ENCODE data around the gene DDX10.

DDX10 gene

DNA sequence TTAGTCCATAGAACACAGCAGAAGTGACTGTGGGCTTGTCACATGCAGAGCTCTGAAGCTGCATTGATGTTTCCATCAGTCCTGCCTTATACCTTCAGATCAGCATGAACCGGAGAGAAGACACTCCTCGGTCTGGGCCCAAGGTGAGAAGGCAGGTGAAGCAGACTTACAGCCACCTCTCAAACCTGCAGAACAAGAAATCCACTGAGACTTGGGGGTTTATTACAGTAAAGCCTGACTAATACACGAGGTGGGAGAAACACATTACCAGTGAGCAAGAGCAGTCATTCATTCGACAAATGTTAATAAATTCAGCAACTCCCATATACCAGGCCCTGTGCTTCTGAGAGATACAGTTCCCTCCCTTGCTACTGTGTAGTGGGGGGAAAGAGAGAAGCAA is 279.0 kb downstream of the DDX10 start:
- DNase-seq (ENCODE audit: low spot score) = no peak

DNA sequence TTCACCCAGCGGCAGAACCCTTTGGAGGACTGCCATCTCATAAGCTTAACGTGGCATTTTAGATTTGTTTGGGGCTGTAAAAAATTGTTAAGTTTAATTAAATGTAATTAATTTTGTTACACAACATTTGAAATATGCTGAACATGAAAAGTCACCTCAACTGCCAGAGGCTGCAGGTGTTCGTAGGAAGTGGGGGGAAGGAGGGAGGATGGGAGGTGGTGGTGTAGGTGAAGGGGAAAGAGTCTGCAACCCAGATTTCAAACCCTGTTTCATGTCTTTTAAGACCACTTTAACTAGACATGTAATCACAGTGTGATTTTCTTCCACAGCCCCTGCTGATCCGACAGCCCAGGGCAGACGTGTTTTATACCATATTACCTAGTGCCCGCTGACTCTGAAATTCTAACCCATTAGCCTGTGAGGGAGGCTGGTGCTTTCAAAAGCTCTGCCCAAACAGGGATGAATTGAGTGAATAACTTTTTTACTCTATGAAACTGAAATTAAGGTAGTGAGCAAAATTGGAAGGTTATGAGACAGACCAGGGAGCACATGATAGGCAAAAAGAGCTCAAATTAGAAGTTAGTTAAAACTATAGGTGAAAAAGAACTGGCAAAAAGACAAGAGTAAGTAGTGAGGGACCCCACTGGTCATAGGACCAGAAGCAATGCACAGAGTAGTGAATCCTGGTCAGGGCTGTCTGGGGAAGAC is 279.8 kb downstream of the DDX10 start:
- no peak for DNase-seq (ENCODE audit: low spot score)

DNA sequence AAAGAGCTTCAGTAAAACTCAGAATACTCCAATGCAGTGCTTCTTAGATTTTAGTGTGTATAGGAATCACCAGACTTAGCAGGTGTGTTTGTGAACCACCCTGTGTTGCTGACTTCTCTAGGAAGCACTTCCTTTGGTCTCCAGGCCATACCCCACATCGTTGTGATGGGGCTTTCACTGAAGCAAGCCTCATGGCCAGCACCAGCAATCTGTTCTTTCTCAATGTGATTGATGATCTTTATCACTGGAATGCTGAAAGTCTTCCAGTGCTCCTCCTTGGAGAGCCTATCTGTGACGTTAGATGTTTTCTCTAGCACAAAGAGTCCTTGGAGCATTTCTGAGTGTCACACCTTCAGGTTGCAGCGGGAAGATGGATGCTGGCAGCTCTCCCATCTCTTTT is 280.5 kb downstream of the DDX10 start:
- DNase-seq (ENCODE audit: low spot score) = no peak

DNA sequence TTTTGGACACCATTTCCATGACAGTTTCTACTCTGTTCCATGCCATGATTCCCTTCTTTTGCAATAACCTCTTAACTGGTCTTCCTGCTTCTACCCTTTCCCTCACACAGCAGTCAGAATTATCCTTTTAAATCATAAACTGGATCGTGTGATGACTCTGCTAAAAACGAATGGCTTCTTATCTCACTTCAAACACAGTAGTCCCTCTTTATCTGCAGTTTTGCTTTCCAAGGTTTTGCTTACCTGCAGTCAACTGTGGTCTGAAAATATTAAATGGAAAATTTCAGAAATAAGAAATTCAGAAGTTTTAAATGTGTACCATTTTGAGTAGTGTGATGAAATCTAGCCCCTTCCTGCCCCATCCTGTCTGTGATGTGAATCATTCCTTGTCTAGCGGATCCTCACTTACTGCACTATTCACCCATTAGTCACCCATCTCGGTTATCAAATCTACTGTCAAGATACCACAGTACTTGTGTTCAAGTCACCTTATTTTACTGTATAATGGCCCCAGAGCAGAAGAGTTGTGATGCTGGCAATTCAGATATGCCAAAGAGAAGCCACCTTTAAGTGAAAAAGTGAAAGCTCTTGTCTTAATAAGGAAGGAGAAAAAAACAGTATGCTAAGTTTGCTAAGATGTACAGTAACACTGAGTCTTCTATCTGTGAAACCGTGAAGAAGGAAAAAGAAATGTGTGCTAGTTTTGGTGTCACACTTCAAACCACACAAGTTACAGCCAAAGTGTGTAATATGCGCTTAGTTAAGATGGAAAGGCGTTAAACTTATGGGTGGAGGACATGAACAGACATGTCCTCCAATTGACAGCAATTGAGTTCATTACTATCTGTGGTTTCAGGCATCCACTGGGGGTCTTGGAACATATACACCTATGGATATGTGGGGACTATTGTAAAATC is 283.0 kb downstream of the DDX10 start:
- DNase-seq (ENCODE audit: low spot score) = no peak

DNA sequence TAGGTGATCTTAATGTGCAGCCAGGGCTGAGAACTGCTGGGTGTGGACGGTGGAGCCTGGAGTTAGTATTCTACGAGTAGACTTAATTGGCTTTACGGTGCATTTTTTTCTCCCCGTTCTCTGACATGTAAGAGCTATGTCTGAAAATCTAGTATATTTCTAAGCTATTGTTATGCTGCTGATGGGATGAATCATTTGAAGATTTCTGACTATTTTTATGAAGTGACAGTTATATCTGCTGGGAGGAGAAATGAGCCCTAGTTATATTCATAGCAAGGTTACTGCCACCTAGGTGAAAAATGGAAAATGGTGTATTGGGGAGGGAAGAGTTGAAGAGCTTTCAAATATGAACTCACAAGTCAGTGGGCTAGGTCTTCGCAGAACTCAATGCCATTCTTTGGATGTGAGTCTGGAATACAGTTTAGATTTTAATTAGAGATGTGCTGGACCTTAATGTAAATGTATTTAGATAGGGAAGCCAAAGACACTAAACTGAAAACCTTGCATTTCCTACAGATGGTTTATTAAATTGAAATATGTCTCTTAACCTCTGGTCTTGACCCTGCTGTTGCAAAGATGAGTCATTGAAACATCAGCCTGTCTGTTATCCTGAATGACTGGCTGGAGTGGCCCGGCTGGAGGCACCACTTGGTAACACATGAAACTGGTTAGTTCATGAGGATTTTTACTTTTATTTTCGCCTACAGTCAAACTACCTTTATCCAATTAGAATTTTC is 293.7 kb downstream of the DDX10 start:
- no peak for DNase-seq (ENCODE audit: low spot score)

DNA sequence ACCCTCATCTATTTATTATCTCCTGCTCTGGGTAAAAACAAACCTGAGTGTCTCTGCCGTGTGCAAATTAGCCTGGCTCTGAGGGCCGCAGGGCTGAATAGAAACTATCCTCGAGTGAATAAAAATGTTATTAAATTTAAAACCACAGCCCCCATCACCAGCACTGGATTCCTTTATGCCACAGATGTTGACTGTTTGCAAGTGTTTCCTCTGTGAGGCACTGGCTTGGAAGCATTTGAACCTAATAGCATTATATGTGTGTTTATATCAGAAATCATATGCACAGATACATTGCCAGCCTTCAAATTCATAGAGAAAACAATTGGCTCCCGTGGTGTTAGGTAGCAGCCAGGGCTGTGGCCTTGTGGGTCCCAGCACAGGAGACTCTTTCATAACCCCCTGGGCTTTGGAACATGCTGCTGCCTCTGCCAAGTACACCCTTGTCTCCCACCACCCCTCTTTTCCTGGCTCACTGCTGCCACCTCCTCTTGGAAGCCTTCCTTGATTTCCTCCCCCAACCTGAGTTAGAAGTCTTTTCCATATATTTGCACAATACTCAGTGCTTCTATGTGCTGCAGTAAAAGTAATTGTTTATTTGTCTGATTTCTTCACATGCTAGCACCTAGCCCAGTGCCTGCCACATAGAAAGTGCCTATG is 294.4 kb downstream of the DDX10 start:
- no peak for DNase-seq (ENCODE audit: low spot score)

DNA sequence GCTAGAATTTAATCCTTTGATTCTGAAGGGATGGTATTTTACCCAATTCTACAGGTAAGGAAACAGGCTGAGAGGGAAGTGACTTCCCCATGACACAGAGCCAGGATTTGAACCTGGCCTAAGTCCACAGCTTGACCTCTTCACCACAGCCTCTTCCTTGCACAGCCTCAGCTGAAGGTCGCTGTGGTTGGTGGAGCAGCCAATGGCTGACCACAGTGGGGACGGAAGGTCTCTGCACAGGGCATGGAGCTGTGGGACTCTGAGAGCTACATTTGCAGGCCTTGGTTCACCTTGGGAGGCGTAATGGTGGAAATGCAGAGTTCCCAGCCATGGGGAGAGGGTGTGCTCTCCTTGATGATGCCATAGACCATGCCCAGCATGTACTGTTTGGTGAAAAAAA is 295.0 kb downstream of the DDX10 start:
- no peak for DNase-seq (ENCODE audit: low spot score)

DNA sequence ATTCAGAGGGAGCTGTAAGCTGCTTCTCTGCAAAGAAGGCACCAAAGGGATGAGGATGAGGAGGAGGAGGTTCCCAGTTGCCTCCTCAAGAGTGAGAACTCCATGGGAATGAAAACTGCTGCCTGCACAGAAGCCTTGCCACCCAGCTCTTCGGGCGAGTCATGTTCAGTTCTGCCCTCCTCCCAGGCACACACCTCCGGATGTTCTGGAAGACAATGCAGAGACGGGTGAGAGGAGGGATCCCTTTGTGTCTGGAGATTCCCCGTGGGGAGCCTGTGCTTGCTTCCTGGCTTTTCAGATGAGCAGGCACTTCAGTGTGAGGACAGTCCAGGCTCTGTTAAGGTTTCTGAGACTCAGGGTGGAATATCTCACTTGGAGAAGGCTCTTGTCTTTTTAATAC is 295.6 kb downstream of the DDX10 start:
- DNase-seq (ENCODE audit: low spot score) = no peak

DNA sequence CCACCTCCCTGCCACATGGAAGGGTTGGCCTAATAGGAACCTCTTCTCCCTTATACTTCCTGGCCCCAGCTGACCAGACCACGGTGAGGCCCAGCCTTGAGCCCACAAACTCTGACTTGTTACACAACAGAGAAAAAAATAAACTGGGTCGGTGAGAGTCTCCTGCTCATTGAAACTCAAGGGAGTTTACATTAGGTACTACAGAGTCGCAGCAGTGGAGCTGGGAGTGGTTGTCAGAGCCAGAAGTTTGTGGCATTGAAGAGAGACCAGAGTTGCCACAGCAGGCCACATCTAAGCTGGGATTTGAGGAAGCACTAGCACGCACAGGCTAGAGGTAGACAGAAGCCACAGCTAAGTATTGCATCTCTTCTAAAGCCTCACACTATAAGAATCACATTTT is 296.2 kb downstream of the DDX10 start:
- DNase-seq (ENCODE audit: low spot score) = no peak

DNA sequence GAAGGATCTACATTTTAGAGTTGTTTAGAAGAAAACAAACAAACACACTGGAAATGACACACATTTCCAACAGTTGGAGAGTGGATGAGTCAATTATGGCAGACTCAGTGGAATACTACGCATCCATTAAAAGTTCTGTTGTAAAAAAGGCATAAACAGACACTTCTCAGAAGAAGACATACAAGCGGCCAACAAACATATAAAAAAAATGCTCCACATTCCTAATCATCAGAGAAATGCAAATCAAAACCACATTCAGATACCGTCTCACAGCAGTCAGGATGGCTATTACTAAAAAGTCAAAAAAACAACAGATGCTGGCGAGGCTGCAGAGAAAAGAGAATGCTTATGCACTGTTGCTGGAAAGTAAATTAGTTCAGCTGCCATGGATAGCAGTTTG is 298.2 kb downstream of the DDX10 start:
- no peak for DNase-seq (ENCODE audit: low spot score)

DNA sequence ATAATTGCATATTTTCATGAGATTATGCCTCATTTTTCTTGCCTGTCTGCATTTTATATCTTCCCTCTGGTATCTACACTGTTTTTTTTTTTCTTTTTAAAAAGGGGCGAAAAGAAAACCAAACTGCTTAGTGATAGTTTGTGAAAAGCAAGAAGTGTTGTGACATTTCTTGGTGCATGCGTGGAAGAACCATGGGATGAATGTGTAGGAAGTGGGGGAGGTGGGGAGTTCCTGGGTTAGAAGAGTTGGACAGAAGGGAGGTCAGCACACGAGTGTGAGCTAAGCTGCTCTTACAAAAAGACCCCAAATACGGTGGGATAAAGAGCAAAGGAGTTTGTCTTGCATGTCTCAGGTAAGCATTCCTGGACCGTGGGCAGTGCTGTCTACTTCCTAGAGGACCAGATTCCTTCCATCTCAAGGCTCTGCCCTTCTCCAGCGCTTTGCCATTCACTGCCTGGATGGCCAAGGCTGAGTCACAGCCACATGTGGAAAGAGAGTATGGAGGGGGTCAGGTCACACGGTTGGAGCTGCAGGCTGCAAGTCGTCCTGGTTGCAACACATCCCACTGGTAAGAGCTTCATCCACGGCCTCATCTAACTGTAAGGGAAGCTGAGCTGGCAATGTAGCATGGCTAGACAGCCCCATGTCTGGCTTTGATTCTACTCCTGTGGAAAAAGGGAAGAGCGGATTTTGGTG is 300.6 kb downstream of the DDX10 start:
- no peak for DNase-seq (ENCODE audit: low spot score)

DNA sequence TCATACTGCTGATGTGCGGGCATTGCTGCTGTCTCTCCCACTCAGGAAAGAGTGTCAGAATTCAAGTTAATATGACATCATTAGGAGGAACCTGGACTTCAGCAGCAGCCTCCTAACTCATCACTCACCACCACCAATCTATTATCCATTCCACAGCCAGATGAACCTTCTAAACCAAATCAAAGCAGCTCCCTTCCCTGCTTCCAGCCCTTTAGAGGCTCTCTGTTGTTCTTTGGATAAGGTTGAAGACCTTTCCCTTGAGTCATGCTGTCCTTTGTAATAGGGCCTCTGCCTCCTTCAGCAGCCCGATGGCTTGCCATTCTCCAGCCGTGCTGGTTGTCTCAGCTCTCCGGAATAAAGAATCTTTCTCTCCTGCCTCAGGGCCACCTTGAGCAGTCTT is 301.3 kb downstream of the DDX10 start:
- DNase-seq (ENCODE audit: low spot score) = no peak

DNA sequence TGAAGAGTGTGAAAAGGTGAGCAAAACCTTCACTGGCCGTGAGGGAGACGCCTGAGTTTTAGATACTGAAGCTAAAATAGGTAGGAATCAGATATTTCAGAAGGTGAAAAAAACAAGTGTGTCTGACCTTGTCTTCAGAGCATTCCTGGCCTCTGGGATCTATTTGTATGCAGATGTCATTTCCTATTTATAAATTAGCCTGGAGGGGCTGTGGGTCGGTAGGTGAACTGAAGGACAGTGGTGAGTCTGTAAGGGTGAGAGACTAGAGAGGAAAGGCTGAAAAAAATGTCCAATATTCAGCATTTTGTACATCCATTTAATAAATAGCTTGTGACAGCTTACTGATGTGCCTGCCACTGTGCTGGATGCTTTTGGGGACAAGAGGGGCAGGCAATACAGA is 302.1 kb downstream of the DDX10 start:
- DNase-seq (ENCODE audit: low spot score) = no peak

DNA sequence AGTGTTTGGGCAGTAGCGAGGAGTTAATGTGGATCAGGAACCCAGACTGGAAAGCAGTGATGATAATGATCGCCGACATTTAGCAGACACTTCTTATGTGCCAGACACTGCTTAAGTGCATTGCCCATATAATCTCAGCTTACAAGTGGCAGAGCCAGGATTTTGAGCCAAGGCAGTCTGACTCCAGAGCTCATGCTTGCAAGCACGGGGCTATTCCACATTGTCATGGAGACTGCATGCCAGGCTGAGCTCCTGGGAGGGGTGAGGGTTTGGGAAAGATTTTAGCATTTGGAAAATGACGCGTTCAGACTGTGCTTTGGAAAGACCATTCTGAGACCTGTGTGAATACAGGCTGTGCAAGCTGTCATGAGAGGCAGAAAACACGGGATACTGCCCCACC is 302.7 kb downstream of the DDX10 start:
- DNase-seq (ENCODE audit: low spot score) = no peak

DNA sequence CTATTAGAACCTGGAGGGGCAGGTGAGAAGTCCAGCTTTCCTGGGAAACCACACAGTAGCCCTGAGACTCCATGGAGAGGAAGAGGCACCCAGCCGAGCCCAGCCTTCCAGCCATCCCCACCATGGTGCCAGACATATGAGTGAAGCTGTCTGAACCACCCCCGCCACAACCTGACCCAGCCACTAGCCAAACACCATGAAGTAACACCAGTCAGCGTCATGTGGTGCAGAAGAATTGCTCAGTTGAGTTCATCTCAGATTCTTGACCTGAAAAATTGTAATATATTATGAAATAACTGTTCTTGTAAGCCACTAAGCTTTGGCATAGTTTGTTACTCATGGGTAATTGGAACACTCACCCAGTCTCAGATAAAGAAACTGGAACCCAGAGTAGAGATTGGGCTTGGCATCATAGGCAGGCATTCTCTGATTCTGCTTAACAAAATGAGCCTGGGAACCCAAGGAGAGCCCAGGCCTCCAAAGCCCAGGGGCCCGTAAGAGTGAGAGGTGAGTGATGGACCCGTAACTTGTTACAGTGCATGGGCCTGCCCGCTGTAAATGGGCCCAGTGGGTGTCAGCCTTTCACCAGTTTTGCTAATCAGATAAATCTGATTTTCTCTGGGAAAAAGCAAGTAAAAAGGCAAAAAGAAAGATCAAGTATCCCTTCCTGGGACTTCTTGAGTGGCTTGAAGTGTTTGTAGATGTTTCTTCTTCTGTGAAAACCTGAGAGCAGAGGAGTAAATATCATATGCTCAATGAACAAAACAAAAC is 305.5 kb downstream of the DDX10 start:
- DNase-seq (ENCODE audit: low spot score) = no peak

DNA sequence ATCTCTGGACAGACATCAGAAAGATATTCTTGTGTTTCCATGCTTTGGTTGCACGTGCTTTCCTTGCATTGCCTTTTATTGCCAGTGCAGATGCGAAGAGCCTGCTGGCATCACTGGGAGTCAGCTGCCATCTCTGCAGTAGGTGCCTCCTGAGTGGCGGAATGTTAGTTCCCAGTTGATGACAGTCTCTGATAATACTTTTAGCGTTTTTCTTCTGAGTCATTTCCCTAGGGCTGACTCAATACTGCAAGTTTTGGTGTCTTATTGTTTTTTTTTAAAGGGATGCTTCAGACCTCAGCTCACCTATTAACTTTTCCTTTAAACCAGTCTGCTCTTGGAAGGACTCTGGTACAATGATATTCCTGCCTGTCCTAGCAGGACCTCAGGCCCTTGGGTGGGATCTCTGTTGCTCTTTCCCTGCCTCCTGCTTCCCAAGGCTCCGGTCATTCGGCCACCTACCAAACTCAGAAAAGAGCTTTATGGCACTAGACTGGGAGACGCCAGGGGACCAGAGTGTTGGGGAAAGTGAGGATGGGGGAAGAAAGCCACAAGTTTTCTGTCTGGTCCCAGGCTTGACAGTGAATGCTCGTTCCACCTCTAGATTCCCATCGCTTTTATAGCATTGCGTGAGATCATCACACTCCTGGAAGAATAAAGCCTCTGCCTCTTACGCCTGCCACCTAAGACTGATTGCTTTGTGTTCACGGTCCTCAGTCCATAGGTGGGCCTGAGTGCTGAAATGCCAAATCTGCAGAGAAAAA is 308.7 kb downstream of the DDX10 start:
- DNase-seq (ENCODE audit: low spot score) = no peak

DNA sequence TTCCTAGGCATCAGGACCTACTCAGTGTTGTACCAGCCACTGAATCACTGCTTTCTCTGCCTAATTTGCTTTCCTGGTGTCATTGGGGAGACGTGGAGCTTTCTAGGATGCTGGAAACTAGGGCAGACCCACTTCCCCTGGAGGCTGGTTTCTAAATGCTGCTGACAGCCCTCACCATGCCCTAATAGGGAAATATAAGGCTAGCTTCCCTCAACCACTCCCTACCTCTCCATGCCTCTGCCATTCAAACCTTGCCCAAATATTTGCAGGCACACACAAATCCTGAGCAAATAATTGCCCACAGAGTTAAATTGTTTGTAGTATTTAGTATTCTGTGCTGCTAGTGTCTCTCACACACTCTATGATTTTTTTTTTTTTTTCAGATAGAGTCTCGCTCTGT is 310.2 kb downstream of the DDX10 start:
- DNase-seq (ENCODE audit: low spot score) = no peak

DNA sequence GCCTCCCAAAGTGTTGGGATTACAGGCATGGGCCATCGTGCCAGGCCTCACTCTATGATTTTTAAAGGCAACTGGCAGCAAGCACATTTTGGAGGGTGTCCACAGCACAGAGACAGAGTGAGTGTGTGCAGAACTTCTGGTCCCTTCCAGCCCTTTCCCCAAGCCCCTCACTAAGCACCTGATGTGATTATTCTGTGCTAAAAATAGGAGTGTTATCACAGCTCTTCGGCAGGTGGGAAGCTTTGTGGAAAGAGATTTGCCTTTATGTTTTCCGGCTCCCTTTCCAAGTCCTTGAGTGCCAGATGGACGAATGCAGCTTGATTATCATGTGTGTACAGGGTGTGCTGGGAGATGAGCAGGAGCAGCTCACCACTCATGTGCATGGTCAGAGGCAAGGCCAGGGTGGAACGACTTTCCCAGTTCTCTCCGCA is 310.8 kb downstream of the DDX10 start:
- DNase-seq (ENCODE audit: low spot score) = no peak

DNA sequence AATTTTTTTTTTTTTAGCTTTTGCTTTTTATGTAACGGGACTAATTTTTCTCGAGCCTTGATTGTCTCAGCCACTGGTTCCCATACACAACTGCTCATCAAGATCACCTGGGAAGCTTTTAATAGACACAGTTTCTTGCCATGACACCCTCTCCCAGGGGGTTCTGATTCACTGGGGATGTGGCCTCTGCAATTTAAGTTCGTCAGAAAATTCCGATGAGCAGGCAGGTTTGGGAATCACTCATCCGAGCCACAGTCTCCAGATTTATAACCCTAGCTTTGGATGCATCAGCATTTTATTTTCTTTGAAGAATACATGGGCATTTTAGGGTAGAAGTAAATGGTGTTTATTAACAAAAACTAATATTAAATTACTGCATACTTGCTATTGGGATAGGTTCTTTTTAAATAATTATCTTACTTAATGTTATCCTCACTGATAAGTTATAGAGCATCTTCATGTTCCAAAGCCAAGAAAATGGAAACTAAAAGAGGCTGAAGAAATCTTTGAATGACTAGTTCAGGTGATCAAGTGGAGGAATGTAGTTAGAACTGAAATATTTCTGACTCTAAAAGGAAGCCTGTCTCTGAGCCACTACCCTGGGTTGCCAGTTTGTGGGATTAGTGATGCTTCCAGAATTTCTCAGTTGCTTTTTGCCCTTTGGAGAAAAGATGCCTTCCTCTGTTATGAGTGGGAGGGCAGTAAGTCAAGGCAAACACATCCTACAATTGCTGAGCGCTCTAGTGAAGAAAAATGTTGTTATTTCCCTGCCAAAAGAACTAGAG is 319.0 kb downstream of the DDX10 start:
- DNase-seq (ENCODE audit: low spot score) = no peak

All from HuH-7.5 (cell line).